Stimulated activated CD4-positive, alpha-beta T cell treated with anti-CD3 and anti-CD28 coated beads, Interleukin-2, amount 100 ng/mL, for 4 hours (primary cell): ENCODE results near the gene MAP7D1.
"Not testable (repeated sequence)": the region's sequence is repeated elsewhere in the genome, so short reads cannot be mapped to it uniquely, and the experiment has no call there.

Source experiments
- DNase-seq: peaks from one replicate; pipeline ENCODE4 v3.0.0-alpha.2; 2020; ENCODE audit warnings: low read depth

The MAP7D1 gene

GRCh38 chr1:36151845-36152203 is 4.1 kb upstream of the MAP7D1 start:
- DNase-seq: peak; percentile 50

- DNase-seq: no peak
These were observed 2.5 kb upstream of the MAP7D1 start for GRCh38 chr1:36153476-36153875.

- DNase-seq: no peak
These were observed 1.6 kb upstream of the MAP7D1 start for GRCh38 chr1:36154335-36154734.

GRCh38 chr1:36154765-36155407 is 1.1 kb upstream of the MAP7D1 start:
- no peak for DNase-seq

GRCh38 chr1:36156329-36157114 is 562 bp downstream of the MAP7D1 start:
- no peak for DNase-seq

GRCh38 chr1:36157115-36157903 is 1.3 kb downstream of the MAP7D1 start:
- DNase-seq: no peak

- no peak for DNase-seq
These were observed 2.2 kb downstream of the MAP7D1 start for GRCh38 chr1:36157973-36158826.

- DNase-seq: not testable (repeated sequence)
These were observed 2.9 kb downstream of the MAP7D1 start for GRCh38 chr1:36158827-36159252.

- no peak for DNase-seq
These were observed 3.8 kb downstream of the MAP7D1 start for GRCh38 chr1:36159614-36160387.

GRCh38 chr1:36160388-36160948 is 4.5 kb downstream of the MAP7D1 start:
- DNase-seq: no peak

GRCh38 chr1:36160949-36161485 is 5.1 kb downstream of the MAP7D1 start:
- no peak for DNase-seq

- peak; percentile 29 for DNase-seq
These were observed 5.9 kb downstream of the MAP7D1 start for GRCh38 chr1:36161641-36162531.

GRCh38 chr1:36162680-36163239 is 6.8 kb downstream of the MAP7D1 start:
- DNase-seq: no peak

GRCh38 chr1:36163426-36163825 is 7.5 kb downstream of the MAP7D1 start:
- DNase-seq: no peak

GRCh38 chr1:36164361-36164760 is 8.4 kb downstream of the MAP7D1 start:
- no peak for DNase-seq

GRCh38 chr1:36165145-36165544 is 9.2 kb downstream of the MAP7D1 start:
- no peak for DNase-seq

- no peak for DNase-seq
These were observed 10.2 kb downstream of the MAP7D1 start for GRCh38 chr1:36166136-36166535.

GRCh38 chr1:36166938-36167905 is 11.3 kb downstream of the MAP7D1 start:
- DNase-seq: no peak
